Body of pancreas (tissue), 4 donors: ENCODE data around the gene SNHG17. TPM values are rescaled to one million over a fixed set of nuclear protein-coding genes. Genes with fewer than 3 reads are reported as not detected.
A peak's percentile ranks its signal among the peaks of the same experiment; 100 is the strongest.
"Not testable (repeated sequence)": the region's sequence is repeated elsewhere in the genome, so short reads cannot be mapped to it uniquely, and the experiment has no call there.

Source experiments
- ATAC-seq: fragments of 150-250 bp; one replicate; pipeline ENCODE4 v1.9.1; 2016
- DNase-seq, 4 donors: peaks; one replicate each; pipeline ENCODE4 v3.0.0-alpha.2; 2019
- H3K27ac ChIP-seq, 4 donors: fragments of 200-600 bp; sonication (generic); 1 replicate in 3 of 4; 2 replicates in 1 of 4; pipeline versions ENCODE4 v1.5.1 to v1.6.1; 2016 to 2019; ENCODE audit warnings: mild to moderate bottlenecking in 1 of 4, mixed read lengths in 1 of 4, moderate library complexity in 1 of 4
- H3K27me3 ChIP-seq, 2 donors: fragments of 200-600 bp; sonication (generic); one replicate each; pipeline ENCODE4 v1.6.0; 2016; ENCODE audit warnings: mild to moderate bottlenecking in 1 of 2
- H3K36me3 ChIP-seq, 2 donors: fragments of 200-600 bp; sonication (generic); replicated peaks in 1 of 2; 2 replicates each; pipeline ENCODE4 v1.5.1; 2016; ENCODE audit warnings: low read depth in 2 of 2; ENCODE audit not compliant: insufficient read depth in 1 of 2
- H3K4me1 ChIP-seq: fragments of 200-600 bp; sonication (generic); one replicate; pipeline ENCODE4 v1.6.0; 2016
- H3K4me3 ChIP-seq, 2 donors: fragments of 200-600 bp; sonication (generic); 1 replicate in 1 of 2; 2 replicates in 1 of 2; pipeline ENCODE4 v1.5.1; 2016 to 2019
- H3K9me3 ChIP-seq, 3 donors: fragments of 200-600 bp; sonication (generic); 1 replicate in 2 of 3; 2 replicates in 1 of 3; pipeline ENCODE4 v1.5.1; 2016
- CTCF ChIP-seq, 7 experiments: fragments of 450-650 bp in 4 of 7; fragments of 200-600 bp in 3 of 7; sonication (generic) in 3 of 7; IDR thresholded peaks; one replicate each; pipeline ENCODE4 v1.5.1; 2016 to 2019; ENCODE audit warnings: antibody characterized with exemption in 7 of 7
- POLR2A ChIP-seq, 3 donors: fragments of 450-650 bp; IDR thresholded peaks; one replicate each; pipeline ENCODE4 v1.6.1; 2016; ENCODE audit warnings: antibody characterized with exemption in 3 of 3, mild to moderate bottlenecking in 2 of 3
- WGBS, 2 donors: methylation state at CpG; one replicate each; pipeline ENCODE4 v1.1.5; 2017; 5-methylcytosine and 5-hydroxymethylcytosine counted together
- intact Hi-C: fragments of 100-400 bp; cut with DNase I; formaldehyde crosslinking; loops from one replicate; pipeline ENCODE4 v1.15.1; 2023
- total RNA-seq, 2 donors: library from RNA; depleted of rRNA; stranded (reverse); fragments of >200 nt; gene quantifications; one replicate each; pipeline ENCODE4 v1.1.0, GENCODE V29; 2016

Gene SNHG17
- total RNA-seq, 2 donors from 2014 or later, result 18.2 to 42.5 TPM

DNA sequence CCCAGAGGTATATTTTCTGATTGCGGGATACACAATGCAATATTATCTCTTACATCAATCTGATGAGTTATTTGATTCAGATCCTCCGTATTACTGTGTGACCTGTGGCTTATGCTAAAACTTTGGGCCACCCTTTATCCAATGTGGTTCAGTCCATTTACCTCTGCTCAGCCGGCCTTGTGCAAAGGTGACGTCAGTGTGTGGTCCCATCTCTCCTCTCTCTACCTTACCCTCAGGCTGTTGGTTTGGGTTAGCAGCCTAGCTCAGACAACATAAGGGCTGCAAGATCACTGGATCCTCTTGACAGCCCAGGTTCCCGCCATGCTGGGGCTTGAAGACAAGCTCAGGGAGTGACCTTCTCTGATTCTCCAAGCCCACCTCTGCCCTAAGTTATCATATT lies 33.0 kb downstream of the SNHG17 start:
- Histone ChIP-seq H3K4me1 (no peaks in the 10 kb centered on the region), H3K9me3 (no peaks in the 10 kb centered on the region), H3K36me3 (no peaks in the 10 kb centered on the region), H3K27me3 (no peaks in the 10 kb centered on the region), H3K27ac (no peak overlapping the region), H3K4me3 (no peak overlapping the region)
- TF ChIP-seq POLR2A (IDR thresholded peaks at IDR 0.05) (no peak), CTCF (IDR thresholded peaks at IDR 0.05) (no peak)
- DNase-seq, result no peak
- no peak for ATAC-seq
- intact Hi-C loops, result no loop called here
- 86 to 91% methylated on average over 4 to 5 of the region's 5 CpGs for WGBS, 2 donors

- H3K36me3 ChIP-seq, intact Hi-C loops, DNase-seq, ATAC-seq, H3K4me1 ChIP-seq, H3K27me3 ChIP-seq, H3K27ac ChIP-seq, H3K9me3 ChIP-seq, H3K4me3 ChIP-seq: not testable (repeated sequence)
- WGBS, 2 donors, result 63 to 90% methylated on average over 2 of the region's 2 CpGs
Measured at GRCh38 chr20:38395751-38396395, 39.3 kb downstream of the SNHG17 start.

- TF ChIP-seq CTCF (IDR thresholded peaks at IDR 0.05) (no peak), POLR2A (IDR thresholded peaks at IDR 0.05) (no peak)
- ATAC-seq (peak; percentile 30), DNase-seq (peak in 1 of 4 donors; percentile 22)
- no peaks in the 10 kb centered on the region for H3K9me3 ChIP-seq
- intact Hi-C loops, result no loop called here
- no peaks in the 10 kb centered on the region for H3K36me3 ChIP-seq
- 35 to 47% methylated on average over 2 of the region's 2 CpGs for WGBS, 2 donors
- no peak overlapping the region for H3K27ac ChIP-seq
- H3K4me1 ChIP-seq, result peaks cover 5% of the 10 kb centered on the region
- H3K4me3 ChIP-seq, result no peak overlapping the region
- H3K27me3 ChIP-seq, result no peaks in the 10 kb centered on the region
Measured at GRCh38 chr20:38395165-38395564, 40.0 kb downstream of the SNHG17 start.

DNA sequence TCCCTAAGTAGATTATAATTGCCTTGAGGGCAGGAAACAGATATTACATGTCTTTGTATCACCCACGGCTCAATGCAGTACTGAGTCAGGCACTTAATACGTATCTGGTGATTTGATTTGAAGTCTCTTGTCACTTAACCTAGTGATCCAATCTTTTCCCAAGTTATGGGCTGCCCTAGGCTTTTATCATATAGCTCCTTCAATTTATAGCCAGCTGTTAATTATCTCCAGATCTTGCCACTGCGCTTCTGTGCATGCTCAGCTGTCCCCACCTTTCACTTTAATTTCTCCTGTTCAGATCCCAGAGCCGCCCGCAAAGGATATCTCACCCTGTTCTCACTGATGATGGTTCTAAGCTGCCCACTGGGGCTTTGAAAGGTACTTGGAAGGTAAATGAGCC lies 41.9 kb downstream of the SNHG17 start:
- no peak for DNase-seq
- Histone ChIP-seq H3K9me3 (no peaks in the 10 kb centered on the region), H3K27ac (no peak overlapping the region), H3K36me3 (no peaks in the 10 kb centered on the region), H3K27me3 (no peaks in the 10 kb centered on the region), H3K4me1 (peaks cover 5% of the 10 kb centered on the region), H3K4me3 (no peak overlapping the region)
- no peak for TF ChIP-seq POLR2A (IDR thresholded peaks at IDR 0.05)
- TF ChIP-seq CTCF (IDR thresholded peaks at IDR 0.05), result no peak
- WGBS, 2 donors, result 72 to 80% methylated on average over 5 of the region's 5 CpGs
- intact Hi-C loops, result no loop called here
- ATAC-seq, result no peak

DNA sequence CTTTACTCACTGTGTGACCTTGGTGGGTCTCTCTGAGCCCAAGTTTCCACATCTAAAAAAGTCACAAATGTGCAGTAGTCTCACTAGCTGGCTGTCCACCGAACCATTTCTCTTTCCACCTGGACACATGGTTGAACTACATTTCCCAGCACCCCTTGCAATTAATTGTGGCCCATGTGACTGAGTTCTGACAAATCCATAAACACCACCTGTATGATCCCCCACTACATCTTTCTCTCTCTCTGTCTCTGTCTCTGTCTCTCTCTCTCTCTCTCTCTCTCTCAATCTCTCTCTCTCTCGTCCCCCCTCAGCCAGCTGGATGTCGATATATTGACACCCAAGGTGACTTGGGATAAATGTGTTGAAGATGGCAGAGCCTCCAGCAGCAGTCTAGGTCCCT lies 42.8 kb downstream of the SNHG17 start:
- TF ChIP-seq CTCF (IDR thresholded peaks at IDR 0.05) (no peak), POLR2A (IDR thresholded peaks at IDR 0.05) (no peak)
- no peaks in the 10 kb centered on the region for H3K27me3 ChIP-seq
- H3K27ac ChIP-seq, result no peak overlapping the region
- intact Hi-C loops, result no loop called here
- ATAC-seq (no peak), DNase-seq (no peak)
- no peaks in the 10 kb centered on the region for H3K36me3 ChIP-seq
- no peaks in the 10 kb centered on the region for H3K9me3 ChIP-seq
- peaks cover 5% of the 10 kb centered on the region for H3K4me1 ChIP-seq
- WGBS, 2 donors, result 57 to 64% methylated on average over 3 of the region's 3 CpGs
- H3K4me3 ChIP-seq, result no peak overlapping the region
